AG04450 (cell line): Measurements from ENCODE around the gene CYFIP2. TPM values are rescaled to one million over a fixed set of nuclear protein-coding genes. Genes with fewer than 3 reads are reported as not detected.

Source experiments
- CTCF ChIA-PET: fragments of 300-600, 350-600 bp; formaldehyde crosslinking; extraction: SDS; loops from one replicate; lab custom pipeline; 2022; ENCODE audit warnings: antibody characterized with exemption, inconsistent platforms; lab: Charles Lee
- POLR2A ChIA-PET: fragments of 350-600 bp; formaldehyde crosslinking; extraction: SDS; loops from one replicate; lab custom pipeline; 2021; ENCODE audit warnings: antibody characterized with exemption, inconsistent platforms; lab: Yijun Ruan, JAX
- DNase-seq: peaks from one replicate; pipeline ENCODE4 v3.0.0-alpha.2; 2011; ENCODE audit warnings: low read depth, low spot score
- H3K27ac ChIP-seq: one replicate; pipeline ENCODE4 v1.5.1; 2012; ENCODE audit warnings: low read depth, low read length, control low read depth
- H3K27me3 ChIP-seq: one replicate; pipeline ENCODE4 v1.6.0; 2012; ENCODE audit warnings: low read length; ENCODE audit not compliant: control insufficient read depth, insufficient read depth
- H3K4me3 ChIP-seq: 2 replicates; pipeline ENCODE4 v1.5.1; 2011; ENCODE audit warnings: mild to moderate bottlenecking, low read depth, low read length, control low read depth
- H3K9me3 ChIP-seq: 2 replicates; pipeline ENCODE4 v1.5.1; 2012; ENCODE audit warnings: low read length; ENCODE audit not compliant: control insufficient read depth, insufficient read depth
- polyA plus RNA-seq: library from polyadenylated mRNA; depleted of rRNA; stranded (reverse); fragments of >200 nt; gene quantifications from 2 replicates; pipeline ENCODE4 v1.2.3, GENCODE V29; 2011; rRNA removed
- TF ChIP-seq, protein P1 (sequence below): IDR thresholded peaks from 2 replicates; pipeline ENCODE4 v1.5.1; 2011; ENCODE audit warnings: low read depth, low read length, control low read depth, inconsistent platforms

CYFIP2 gene
- polyA plus RNA-seq, 1 experiment: 3.2 TPM

DNA sequence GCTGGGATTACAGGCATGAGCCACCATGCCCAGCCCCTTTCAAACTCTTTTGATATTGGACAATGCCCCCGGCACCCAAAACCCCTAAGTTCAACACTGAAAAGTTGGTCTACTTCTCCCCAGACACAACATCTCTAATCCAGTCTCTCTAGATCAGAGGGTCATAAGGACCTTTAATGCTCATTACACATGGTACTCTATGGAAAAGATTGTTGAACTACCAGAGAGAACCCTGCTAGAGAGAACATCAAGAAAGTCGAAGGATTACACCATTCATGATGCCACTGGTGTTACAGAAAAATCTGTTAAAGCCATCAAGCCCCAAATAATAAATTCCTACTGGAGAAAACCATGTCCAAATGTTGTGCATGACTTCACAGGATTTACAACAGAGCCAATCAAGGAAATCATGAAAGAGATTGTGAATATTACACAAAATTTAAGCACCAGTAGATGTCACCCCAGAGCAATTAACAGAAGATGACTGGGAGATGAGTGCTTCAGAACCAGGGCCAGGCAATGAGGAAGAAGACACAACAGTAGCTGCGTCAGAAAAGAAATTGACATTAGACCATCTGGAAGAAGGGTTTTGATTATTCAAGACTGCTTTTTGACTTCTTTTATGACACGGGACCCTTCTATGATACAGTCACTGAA lies 165.7 kb downstream of the CYFIP2 start:
- CTCF ChIA-PET: interaction anchor here (0.6 to 5.4 kb wide), 35 partner anchors 9 to 528 kb away, joined by 3 to 77 read pairs (median 5); partner anchors contain the start of genes LSM11 and THG1L
- TF ChIP-seq, protein P1, sequence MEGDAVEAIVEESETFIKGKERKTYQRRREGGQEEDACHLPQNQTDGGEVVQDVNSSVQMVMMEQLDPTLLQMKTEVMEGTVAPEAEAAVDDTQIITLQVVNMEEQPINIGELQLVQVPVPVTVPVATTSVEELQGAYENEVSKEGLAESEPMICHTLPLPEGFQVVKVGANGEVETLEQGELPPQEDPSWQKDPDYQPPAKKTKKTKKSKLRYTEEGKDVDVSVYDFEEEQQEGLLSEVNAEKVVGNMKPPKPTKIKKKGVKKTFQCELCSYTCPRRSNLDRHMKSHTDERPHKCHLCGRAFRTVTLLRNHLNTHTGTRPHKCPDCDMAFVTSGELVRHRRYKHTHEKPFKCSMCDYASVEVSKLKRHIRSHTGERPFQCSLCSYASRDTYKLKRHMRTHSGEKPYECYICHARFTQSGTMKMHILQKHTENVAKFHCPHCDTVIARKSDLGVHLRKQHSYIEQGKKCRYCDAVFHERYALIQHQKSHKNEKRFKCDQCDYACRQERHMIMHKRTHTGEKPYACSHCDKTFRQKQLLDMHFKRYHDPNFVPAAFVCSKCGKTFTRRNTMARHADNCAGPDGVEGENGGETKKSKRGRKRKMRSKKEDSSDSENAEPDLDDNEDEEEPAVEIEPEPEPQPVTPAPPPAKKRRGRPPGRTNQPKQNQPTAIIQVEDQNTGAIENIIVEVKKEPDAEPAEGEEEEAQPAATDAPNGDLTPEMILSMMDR: peak; percentile 57
- DNase-seq: peak; percentile 24
- H3K4me3 ChIP-seq: no peak overlapping the region
- POLR2A ChIA-PET: interaction anchor here (0.5 kb wide), 1 partner anchor 121 kb away, joined by 3 read pairs; no protein-coding TSS in a partner anchor
- no peaks in the 10 kb centered on the region for H3K27me3 ChIP-seq
- H3K27ac ChIP-seq: no peak overlapping the region
- H3K9me3 ChIP-seq: no peaks in the 10 kb centered on the region

- DNase-seq: no peak
- ChIA-PET CTCF (interaction anchor here (0.6 to 5.4 kb wide), 6 partner anchors 11 to 309 kb away, joined by 5 to 77 read pairs (median 36); partner anchors contain the start of gene LSM11), POLR2A (no interaction called here)
- Histone ChIP-seq H3K9me3 (no peaks in the 10 kb centered on the region), H3K27ac (no peak overlapping the region), H3K4me3 (no peak overlapping the region), H3K27me3 (no peaks in the 10 kb centered on the region)
- TF ChIP-seq, protein P1: no peak
Measured at GRCh38 chr5:157434096-157434495, 168.2 kb downstream of the CYFIP2 start.

DNA sequence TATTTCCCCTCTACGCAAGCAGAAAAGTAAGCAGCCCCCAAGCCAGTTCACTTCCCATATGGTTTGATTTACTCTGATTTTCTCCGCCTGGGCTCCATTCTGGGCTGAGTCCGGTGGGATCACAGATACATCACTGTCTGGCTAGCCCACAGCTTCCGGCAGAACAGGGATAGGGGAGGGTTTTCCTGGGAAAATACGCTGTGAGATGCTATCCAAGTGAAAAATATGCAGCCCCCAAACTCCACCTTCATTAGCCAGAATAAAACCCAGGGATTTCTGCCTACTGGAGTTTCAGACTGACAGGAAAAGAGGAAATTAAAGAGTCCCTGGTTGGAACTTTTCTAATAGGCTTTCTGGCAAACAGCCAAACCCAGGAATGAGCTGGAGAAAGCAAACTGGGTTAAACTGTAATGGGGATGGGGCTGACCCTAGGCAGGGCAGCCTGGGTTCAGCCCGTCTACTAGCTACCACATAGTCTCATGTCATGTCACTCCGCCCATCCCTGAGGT lies 177.2 kb downstream of the CYFIP2 start:
- ChIA-PET CTCF (no interaction called here), POLR2A (no interaction called here)

GRCh38 chr5:157444224-157444623 lies 178.3 kb downstream of the CYFIP2 start:
- H3K27ac ChIP-seq: no peak overlapping the region
- CTCF ChIA-PET: interaction anchor here (0.8 to 2.7 kb wide), 2 partner anchors 12 to 299 kb away, joined by 3 to 7 read pairs; no protein-coding TSS in a partner anchor

More for the DNA sequence above, 177.2 kb downstream of the CYFIP2 start:
- H3K27me3 ChIP-seq: no peaks in the 10 kb centered on the region
- no peak overlapping the region for H3K27ac ChIP-seq
- H3K9me3 ChIP-seq: no peaks in the 10 kb centered on the region; the same call in 1 of the 2 replicates
- no peak overlapping the region for H3K4me3 ChIP-seq
- DNase-seq: no peak
- TF ChIP-seq, protein P1: no peak

More at GRCh38 chr5:157444224-157444623, 178.3 kb downstream of the CYFIP2 start:
- POLR2A ChIA-PET: no interaction called here
- DNase-seq: no peak
- Histone ChIP-seq H3K4me3 (no peak overlapping the region), H3K27me3 (no peaks in the 10 kb centered on the region), H3K9me3 (no peaks in the 10 kb centered on the region; the same call in 1 of the 2 replicates)
- TF ChIP-seq, protein P1: no peak

Other genes with a start within 250 kb of the CYFIP2 start
- 0.29 TPM in 1 of 2 replicates, not detected in the other for gene HAVCR1, start 207.0 kb upstream of the CYFIP2 start, polyA plus RNA-seq
- not detected in 2 replicates for gene HAVCR2, start 157.1 kb upstream of the CYFIP2 start, polyA plus RNA-seq
- gene MED7, start 123.3 kb upstream of the CYFIP2 start, polyA plus RNA-seq: 12.9 and 16.4 TPM in 2 replicates
- gene GARIN3, start 99.9 kb upstream of the CYFIP2 start, polyA plus RNA-seq: not detected in 2 replicates
- not detected in 2 replicates for gene ITK, start 85.3 kb upstream of the CYFIP2 start, polyA plus RNA-seq
- 0.20 and 0.32 TPM in 2 replicates for gene NIPAL4, start 194.1 kb downstream of the CYFIP2 start, polyA plus RNA-seq